HG03045 (cell line): ENCODE results near the gene FAH.

Source experiments
- ATAC-seq: cut with Tn5 transposase; IDR thresholded peaks from one replicate; pipeline ENCODE4 v1.9.1; 2021; ENCODE audit warnings: mild to moderate bottlenecking, moderate library complexity; ENCODE audit not compliant: unreplicated experiment

The FAH gene

DNA sequence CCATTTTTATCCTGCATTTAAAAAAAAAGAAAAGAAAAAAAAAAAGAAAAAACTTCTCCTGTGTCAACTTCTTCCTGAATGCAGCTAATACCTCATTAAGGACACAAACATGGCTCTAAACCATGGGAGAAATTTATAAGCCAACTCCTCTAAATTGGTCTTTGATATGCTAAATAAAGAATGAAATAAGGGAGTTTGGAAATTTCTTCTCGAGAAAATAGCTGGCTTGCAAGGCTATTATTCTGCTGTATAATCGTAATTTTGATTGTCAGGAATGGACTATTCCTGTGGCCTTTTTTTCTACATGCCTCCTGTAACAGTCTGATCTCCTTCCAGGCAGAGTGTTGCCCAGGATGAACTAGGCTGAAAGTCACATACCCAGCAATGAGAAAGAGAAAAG lies 78.6 kb downstream of the FAH start:
- no peak for ATAC-seq

DNA sequence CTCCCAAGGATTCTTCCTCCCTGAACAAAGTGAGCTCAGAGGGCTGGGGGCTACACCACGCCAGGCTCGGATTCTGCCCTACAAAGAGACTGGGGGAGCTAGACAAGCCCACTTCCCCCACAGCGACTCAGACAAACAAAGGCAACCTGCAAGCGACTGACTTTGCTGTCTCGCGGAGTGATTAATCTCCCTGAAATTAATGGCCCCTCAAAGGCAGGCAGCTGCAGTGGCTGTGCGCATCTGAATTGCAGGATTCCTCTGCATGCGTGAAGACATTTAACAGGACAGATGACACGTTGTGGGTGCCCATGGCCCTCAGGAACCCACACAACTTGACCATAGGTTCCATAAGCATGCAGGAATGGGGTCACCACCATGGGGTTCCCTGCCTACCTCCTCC lies 80.8 kb downstream of the FAH start:
- ATAC-seq = no peak

DNA sequence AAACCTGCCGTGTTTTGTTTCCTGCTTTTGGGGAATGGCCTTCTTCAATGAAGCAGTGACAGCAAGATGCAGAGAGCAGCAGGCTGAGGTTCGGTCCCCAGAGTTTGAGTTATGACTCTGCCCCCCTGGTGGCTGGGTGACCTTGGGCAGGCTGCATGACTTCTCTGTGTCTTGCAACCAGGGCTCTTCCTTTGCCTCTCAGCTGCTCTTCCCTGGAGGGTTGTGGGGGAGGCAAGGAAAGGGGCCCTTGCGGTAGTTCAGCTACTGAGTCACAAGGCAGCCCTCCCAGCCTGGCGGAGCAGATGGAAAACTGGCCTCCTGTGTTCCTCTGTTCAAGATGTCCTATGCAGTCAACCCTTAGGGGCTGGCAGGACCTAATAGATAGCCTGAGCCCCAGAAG lies 82.1 kb downstream of the FAH start:
- ATAC-seq = no peak
